IPS-18c (cell line): ENCODE measurements around the gene FAM234B.
"Not testable (repeated sequence)": the region's sequence is repeated elsewhere in the genome, so short reads cannot be mapped to it uniquely, and the experiment has no call there.

ENCODE experiments used
- H3K4me3 ChIP-seq: 2 replicates; pipeline ENCODE4 v1.7.0; 2013; ENCODE audit warnings: low read depth, mild to moderate bottlenecking, low read length, moderate library complexity; ENCODE audit not compliant: insufficient read depth
- H3K9me3 ChIP-seq: one replicate; pipeline ENCODE4 v1.6.1; 2013; ENCODE audit warnings: mild to moderate bottlenecking, low read length, moderate library complexity; ENCODE audit not compliant: control insufficient read depth, insufficient read depth

FAM234B gene

DNA sequence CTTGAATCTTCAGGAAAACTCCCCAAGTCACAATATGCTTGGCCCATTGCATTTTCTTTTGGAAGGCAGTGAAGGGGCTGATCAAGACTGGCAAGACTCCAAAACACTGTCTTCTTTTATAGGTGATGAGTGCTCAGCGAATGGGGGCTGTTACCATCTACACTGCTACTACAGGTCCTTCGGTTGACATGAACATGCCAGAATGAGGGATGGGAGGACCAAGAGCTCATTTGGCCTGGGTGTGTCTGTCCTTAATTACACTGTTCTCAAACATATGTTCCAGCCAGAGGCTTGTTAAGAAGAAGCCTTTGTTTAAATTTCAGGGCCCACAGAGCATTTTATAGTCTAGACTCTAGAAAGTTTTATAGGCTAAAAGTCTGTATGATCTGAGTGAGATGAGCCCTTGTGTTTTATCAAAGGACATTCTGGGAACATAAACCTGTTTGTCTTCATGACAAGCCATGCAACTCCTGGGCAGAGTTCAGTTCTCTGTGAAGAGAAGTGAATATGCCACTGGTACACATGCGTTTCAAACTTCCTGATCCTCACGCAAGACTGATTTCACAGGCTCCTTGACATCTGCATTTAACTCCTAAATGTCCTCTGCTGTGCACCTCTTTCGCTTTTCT lies 4.7 kb upstream of the FAM234B start:
- Histone ChIP-seq H3K9me3 (no peaks in the 10 kb centered on the region), H3K4me3 (no peak overlapping the region)

DNA sequence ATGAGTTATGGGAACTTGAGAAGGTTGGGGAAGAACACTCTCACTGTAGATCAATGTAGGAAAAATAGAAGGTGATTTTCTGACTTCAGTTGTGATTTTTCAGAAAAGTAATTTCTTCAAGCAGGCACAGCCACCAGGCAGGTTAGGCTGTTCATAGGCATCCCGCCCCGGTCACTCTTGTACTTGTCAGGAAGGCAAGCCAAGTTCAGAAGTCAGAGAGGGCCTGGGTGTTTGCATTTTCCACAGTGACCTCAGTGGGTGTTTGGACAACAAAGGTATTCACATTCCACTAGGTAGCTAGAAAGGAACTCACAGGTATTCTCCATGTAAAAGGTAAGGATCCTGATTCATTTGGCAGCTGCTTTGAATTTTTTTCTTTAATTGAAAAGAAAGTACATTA lies 3.0 kb upstream of the FAM234B start:
- Histone ChIP-seq H3K4me3 (no peak overlapping the region), H3K9me3 (no peaks in the 10 kb centered on the region)

DNA sequence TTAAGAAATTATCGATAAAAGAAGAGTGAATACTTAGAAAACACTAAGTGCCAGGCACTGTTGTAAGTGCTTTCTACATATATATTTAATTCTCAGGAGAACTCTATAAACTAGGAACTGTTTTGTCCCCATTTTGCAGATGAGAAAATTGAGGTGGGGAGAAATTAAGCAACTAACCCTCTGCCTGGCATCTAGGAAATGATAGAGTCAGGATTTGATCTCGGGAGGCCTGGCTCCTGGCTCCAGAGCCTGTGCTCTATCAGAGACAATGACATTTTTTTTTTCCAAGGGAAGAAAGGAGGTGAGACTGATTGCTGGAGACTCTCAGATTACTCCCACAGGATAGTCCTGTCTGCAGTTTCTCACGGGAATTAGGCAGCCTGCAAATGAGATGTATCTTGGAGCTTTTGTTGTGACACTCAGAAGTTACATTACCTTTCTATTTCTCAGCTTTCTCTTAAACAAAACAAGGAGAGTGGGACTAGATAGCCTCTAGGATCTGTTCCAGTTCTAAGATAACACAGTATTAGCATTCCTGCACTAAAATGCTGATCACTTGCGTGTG lies 1.4 kb upstream of the FAM234B start:
- no peak overlapping the region for H3K4me3 ChIP-seq

DNA sequence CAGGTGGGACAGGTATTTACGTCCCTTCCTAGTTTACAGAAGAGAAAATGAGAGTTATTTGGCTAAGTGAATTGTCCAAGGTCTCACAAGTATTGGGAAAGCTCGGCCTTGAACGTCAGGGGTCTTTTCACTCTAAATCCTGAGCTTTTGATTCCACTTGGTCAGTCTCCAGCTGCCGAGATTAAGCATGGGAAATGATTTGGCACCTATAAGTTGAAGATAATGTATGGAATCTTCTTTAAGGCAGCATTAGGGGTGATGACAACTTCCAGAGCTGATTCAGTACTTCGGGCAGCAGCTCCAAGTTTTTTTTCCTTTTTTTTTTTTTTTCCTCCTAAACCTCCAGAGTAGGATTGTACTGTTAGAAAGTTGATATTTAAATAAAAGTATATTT lies 722 bp downstream of the FAM234B start:
- Histone ChIP-seq H3K4me3 (peak overlapping the region; percentile 99), H3K9me3 (no peaks in the 10 kb centered on the region)

More for the DNA sequence above, 1.4 kb upstream of the FAM234B start:
- no peaks in the 10 kb centered on the region for H3K9me3 ChIP-seq

DNA sequence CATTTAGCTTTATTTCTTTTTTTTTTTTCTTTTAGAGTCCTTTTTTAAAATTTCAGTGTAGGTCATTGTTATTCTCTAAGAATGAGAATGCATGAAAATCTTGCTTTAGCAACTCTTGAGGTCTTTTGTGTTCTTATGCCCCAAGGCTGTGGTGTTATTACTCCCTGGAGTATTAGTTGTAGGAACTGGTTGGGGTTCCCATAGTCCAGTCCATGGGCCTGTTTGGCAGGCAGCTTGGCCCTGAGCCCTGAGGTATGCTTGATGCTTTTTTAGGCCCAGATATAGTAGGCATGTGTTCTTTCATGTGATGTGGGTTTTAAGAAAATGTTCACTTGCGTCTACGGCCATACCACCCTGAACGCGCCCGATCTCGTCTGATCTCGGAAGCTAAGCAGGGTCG lies 1.6 kb downstream of the FAM234B start:
- Histone ChIP-seq H3K9me3 (no peaks in the 10 kb centered on the region), H3K4me3 (no peak overlapping the region)

DNA sequence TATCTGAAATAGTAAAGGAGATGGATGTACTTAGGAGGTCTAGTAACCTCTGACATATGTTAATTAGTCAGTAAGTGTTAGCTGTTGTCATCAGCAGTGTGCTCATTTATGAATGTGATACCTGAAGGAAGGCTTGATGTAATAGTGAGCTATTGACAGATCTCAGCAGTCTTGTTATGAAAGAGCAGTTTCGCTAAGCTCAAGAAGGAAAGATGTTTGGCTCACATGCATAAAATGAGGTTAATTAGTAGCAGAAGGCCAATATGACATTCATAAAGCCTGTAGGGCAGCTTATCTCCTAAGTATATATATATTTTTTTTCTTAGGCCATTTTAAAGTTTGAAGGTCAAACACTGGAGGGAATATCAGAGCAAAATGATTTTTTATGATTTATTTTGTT lies 2.8 kb downstream of the FAM234B start:
- no peaks in the 10 kb centered on the region for H3K9me3 ChIP-seq
- no peak overlapping the region for H3K4me3 ChIP-seq

DNA sequence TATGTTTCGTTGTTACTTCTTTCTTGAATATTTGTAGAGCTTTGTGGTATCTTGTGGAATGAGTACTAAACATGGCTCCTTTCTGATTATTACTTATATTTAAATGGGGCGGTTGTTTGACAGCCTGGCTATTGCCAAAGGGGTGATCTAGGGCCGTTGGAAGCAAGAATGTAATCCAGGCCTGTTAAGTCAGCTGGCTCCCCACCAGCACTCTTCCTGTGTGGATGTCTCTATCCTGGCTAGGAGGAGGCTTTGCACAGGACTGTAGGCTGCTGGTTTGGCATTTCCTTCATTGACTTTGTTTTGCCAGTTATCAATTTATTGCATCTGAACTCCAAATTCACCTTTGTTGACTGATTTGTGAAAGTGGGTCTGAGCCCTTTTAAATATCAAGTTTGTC lies 5.6 kb downstream of the FAM234B start:
- H3K4me3 ChIP-seq, result no peak overlapping the region
- H3K9me3 ChIP-seq, result no peaks in the 10 kb centered on the region

DNA sequence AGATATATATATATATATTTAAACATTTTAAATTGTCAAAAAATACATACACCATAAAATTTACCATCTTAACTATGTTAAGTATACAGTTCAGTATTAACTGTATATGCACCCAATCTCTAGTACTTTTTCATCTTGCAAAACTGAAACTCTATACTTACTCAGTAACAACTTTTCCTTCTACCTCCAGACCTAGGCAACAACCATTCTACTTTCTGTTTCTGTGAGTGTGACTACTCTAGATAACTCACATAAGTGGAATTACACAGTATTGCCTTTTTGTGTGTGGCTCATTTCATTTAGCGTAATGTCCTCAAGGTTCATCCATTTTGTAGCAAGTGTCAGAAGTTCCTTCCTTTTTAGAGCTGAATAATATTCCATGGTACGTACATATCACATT lies 8.2 kb downstream of the FAM234B start:
- no peak overlapping the region for H3K4me3 ChIP-seq

DNA sequence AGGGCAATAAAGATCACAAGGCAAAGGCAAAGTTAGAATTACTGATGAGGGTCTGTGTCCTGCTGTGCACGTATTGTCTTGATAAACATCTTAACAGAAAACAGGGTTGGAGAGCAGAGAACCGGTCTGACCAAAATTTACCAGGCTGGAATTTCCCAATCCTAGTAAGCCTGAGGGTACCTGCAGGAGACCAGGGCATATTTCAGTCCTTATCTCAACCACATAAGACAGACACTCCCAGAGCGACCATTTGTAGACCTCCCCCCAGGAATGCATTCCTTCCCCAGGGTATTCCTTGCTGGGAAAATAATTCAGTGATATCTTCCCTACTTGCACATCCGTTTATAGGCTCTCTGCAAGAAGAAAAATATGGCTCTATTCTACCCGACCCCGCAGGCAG lies 9.4 kb downstream of the FAM234B start:
- not testable (repeated sequence) for H3K4me3 ChIP-seq, H3K9me3 ChIP-seq

More for the DNA sequence above, 8.2 kb downstream of the FAM234B start:
- no peaks in the 10 kb centered on the region for H3K9me3 ChIP-seq

DNA sequence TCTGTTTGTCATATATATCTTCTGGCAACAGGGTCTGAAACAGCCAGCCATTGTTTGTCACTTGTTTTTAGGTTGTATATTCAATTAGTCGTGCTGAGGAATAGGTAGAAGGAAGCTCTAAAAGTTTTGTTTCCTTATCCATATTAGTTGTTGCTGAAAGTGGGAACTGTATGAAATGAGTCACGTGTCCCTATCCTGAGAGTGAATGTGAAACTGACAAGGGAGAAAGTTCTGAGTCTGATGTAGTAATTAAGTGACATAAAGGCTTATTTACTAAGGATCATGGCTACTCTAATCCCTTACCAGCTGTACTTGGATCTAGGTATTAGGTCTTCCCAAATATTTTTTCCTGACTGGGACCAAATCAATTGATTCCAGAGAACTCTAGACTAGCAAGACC lies 16.4 kb downstream of the FAM234B start:
- Histone ChIP-seq H3K9me3 (no peaks in the 10 kb centered on the region), H3K4me3 (no peak overlapping the region)

DNA sequence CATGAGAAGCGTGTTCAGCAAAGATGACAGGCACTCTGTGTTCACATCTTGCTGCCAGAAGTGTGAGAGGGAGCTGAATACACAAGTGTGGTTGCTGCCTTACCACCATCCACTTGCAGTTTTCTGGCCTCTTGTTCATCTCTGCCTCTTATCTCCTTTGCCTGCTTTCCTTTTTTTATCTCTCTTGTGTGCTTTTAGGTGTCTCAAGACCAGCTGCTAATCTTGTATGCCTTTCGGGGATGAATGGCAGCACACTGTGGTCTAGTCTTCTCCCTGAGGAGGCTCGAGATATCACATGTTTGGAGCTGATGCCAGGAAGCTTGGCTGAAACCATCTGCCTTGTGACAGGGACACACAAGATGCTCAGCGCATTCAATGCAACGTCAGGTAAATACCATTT lies 17.2 kb downstream of the FAM234B start:
- H3K9me3 ChIP-seq, result no peaks in the 10 kb centered on the region
- no peak overlapping the region for H3K4me3 ChIP-seq

DNA sequence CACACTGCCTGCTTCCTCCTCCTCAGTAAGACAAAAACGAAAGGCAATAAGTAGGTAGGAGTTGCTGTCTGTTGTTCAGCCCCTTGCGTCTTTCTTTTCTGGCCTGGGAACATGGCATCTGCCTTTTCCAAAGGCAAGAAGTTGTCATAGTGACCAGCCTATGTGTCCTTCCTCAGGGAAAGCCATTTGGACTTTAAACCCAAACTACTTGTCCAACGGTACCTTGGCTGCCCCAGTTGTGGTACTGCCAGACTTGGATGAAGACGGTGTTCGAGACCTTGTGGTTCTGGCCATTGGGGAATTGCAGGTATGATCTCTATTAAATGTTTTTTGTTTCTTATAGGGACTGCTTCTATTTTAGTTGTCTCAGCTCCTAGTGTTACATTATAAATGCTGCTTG lies 18.5 kb downstream of the FAM234B start:
- Histone ChIP-seq H3K4me3 (no peak overlapping the region), H3K9me3 (no peaks in the 10 kb centered on the region)

DNA sequence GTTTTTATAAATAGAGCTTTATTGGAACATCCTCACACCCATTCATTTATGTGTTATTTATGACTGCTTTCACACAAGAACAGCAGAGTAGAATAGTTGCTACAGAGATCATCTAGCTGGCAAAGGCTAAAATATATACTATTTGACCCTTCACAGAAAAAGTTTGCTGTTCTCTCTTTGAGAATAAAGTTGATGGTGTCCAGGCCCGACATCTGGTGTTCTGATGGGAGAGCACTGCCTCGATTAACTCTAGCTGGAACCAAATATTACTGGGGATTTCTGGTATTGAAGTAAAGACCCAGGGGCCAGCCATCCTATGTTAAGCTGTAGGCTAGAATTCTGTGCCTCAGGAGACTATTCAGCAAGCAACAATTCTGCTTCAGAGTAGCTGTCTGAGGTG lies 21.8 kb downstream of the FAM234B start:
- Histone ChIP-seq H3K4me3 (no peak overlapping the region), H3K9me3 (no peaks in the 10 kb centered on the region)

DNA sequence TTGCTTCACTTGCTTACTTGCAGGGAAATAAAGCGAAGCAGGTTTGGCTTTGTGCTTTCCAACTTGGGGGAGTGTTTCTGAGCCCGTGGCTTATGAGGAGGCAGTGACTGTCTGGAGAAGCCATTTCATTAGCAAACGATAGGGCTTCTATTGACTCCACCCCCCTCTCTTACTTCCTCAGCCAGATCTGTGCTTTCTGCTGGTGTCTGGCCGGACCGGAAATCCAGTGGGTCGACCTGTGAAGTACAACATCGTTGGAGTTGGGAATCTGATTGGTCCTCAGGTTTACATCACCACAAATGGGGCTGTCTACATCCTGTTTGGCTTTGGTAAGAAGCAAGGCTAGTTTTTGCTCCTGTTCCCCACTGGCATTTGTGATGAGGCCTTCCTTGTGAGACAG lies 22.3 kb downstream of the FAM234B start:
- H3K4me3 ChIP-seq, result no peak overlapping the region

DNA sequence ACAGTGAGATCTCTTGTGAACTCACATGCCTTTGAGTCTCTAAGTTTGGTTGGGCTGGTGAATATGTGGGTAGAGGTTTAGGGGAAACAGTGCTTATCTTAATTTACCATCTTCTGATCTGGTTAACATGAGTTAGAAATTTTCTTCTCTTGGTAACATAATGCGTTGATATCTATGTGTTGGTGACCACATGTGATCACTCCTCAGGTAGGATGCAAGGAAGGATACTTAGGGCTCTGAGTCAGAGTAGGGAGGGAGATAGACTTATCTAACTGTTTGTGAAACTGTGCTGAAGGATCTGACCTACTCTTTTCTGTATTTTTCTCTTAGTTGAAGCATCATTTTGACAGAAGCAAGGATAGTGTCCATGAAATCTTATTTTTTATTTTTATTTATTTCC lies 23.1 kb downstream of the FAM234B start:
- H3K4me3 ChIP-seq, result no peak overlapping the region
- H3K9me3 ChIP-seq, result no peaks in the 10 kb centered on the region

More for the DNA sequence above, 22.3 kb downstream of the FAM234B start:
- no peaks in the 10 kb centered on the region for H3K9me3 ChIP-seq

DNA sequence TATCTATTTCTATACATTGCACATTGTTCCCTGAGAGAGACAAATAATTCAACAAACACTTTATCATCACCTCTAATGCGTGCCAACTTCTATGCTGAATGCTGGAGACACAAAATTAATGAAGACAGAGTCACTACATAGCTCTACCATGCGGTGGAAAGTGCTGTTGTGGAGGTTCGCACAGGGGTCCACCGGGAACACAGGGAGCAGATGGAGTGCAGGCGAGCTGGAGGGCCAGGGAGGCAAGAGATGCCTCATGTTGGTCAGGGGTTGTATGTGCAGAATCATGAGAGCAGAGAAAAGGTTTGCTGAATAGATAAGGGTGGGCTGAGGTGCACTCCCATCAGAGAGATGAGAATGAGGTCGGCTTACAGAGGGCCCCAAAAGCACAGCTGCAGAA lies 25.2 kb downstream of the FAM234B start:
- Histone ChIP-seq H3K9me3 (no peaks in the 10 kb centered on the region), H3K4me3 (no peak overlapping the region)

DNA sequence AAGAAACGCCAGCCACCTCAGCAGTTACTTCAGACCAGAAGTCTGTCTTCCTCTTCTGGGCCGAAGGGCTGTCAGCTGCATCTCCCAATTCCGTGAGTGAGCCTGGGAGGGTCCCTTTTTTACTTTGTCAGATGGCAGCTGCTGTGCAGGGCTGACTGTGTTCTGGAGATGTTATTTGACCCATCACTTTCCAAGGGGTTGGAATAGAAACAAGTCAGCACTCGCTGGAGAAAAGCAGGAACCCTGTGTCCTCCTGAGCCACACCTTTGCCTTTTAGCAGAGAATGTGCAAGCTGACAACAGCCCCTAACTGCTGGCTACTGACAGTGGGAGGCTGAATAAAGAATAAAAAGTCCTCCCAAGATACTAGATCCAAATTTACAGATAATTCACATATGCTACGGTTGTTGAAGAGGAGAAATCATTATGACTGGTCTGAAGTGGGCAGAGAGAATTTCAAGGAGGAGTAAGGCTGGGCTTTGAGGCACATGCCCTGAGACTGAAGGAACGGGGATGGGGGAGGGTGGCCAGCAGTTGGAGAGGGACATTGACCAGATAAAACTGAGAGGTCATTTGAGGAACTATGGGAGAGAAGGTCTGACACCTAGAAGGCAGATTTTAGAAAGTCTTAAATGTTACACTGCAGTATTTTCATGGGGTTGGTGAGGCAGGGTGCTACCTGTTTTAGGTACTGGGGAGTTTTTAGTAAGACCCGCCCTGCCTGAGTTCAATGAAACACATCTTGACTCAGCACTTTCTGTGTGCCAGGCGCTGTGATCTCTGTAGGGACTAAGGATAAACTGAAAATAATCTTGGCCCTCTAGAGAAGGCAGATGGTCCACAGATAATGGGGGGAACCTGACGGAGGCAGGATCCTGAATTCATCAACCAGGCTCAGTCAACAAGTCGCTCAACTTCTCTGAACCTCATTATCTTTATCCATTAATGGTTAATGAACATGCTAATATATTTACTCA lies 27.4 kb downstream of the FAM234B start:
- H3K4me3 ChIP-seq, result no peak overlapping the region
- H3K9me3 ChIP-seq, result no peaks in the 10 kb centered on the region

DNA sequence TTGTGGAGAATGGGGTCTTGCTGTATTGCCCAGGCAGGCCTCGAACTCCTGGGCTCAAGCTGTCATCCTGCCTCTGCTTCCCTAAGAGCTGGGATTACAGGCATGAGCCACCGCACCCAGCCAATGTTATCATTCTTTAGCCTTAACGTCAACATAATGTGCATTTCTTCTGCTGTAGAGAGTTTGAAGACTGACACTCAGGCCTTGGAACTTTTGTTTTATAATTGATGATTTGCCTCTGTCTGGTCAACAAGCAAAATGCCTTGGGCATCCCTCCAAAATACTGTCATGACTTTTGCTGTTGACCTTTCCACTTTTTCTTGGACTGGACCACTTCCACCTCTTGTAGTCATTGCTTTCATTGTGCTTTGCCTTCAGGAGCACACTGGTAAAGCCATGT lies 29.0 kb downstream of the FAM234B start:
- Histone ChIP-seq H3K4me3 (no peak overlapping the region), H3K9me3 (no peaks in the 10 kb centered on the region)
